Erythroblast (primary cell): Measurements from ENCODE around the gene NKAIN1.

ENCODE experiments used
- DNase-seq, 2 experiments: peaks; one replicate each; lab custom pipeline; 2025; lab: John Stamatoyannopoulos, UW
- GATA1 ChIP-seq: IDR thresholded peaks from 2 replicates; pipeline ENCODE4 v1.6.1; 2011; ENCODE audit warnings: low read depth, mild to moderate bottlenecking, control low read depth, low read length, moderate library complexity
- POLR2A ChIP-seq: IDR thresholded peaks from 2 replicates; pipeline ENCODE4 v1.6.1; 2011; ENCODE audit warnings: mild to moderate bottlenecking, low read length

Gene NKAIN1

GRCh38 chr1:31244326-31244725 is 4.6 kb upstream of the NKAIN1 start:
- no peak for DNase-seq
- TF ChIP-seq GATA1 = no peak
- no peak for TF ChIP-seq POLR2A

DNA sequence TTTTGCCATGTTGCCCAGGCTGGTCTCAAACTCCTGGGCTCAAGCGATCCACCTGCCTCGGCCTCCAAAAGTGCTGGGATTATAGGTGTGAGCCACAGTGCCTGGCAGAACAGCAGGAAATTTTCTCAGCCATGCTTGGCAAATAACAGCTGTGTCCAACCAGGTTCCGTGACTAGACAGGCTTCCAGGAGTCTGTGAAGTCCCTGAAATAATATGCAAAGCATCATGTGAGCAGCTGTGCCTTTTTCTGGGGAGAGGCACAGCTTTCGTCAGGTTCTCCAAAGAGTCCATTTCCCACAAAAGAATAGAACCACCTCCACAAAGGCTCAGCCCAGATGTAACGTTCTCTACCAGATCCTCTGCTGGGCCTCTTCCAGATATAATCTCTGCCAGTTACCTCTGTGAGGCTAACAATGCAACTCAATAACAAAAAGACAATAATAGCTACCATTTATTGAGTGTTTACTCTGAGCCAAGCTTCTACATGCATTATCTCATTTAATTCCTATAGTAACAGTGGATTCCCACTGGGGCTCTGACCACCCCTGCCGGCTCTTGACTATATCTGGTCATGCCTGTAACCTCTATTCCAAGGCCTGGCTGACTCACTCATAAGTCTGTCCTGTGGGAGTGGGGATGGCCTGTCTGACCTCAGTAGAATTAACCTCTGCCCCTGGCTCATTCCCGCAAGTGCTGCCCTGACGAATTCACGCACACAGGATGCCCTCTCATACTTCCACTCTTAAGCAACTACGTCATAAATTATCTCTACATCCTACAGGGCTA is 4.0 kb upstream of the NKAIN1 start:
- no peak for DNase-seq
- no peak for TF ChIP-seq GATA1
- TF ChIP-seq POLR2A = no peak

DNA sequence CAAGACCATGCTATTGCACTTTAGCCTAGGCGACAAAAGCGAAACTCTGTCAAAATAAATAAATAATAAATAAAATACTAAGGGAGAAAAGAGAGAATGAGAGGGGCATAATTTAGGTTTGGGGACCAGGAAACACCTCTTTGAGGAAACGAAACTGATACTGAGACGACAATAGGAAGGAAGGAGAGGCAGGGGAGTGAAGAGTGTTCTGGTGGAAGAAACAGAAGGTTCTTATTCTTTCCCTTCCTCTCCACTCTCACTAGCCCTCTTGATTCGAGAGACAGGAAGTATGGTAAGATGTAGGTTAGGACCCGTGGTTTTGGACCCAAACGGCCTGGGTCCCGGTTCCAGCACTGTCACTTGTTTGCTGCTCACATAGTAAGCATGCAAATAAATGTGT is 1.6 kb upstream of the NKAIN1 start:
- DNase-seq = no peak
- TF ChIP-seq GATA1 = no peak
- TF ChIP-seq POLR2A = no peak

DNA sequence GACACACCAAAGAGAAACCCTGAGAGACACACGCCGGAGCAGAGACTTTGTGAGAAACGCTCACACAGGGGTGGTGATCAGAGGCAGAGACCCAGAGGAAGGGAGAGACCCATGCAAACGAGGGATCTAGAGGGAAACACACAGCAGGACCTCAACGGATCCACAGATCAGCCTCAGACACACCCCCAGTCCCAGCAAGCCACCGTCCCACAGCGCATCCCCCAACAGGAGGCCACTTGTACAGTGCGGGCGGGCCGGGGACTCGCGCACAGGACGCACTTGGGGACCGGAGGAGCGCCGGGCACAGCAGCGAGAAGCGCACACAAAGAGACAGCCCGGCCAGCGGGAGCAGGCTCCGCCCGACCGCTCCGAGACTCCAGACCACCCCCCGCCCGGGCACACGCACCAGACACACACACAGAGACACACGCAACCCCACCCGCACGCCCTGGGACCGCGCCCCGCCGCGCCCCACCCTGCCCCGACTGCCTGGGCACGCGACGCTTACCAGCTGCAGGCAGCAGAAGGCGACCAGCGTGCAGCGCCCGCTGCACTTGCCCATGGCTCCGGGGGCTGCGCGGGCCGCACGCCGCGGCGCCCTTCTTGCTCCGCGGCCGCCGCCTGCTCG is 587 bp downstream of the NKAIN1 start:
- peak; percentile 13 to 19 for DNase-seq

GRCh38 chr1:31238612-31238985 is 1.1 kb downstream of the NKAIN1 start:
- TF ChIP-seq GATA1 = no peak
- TF ChIP-seq POLR2A = no peak
- DNase-seq = no peak

More for the DNA sequence above, 587 bp downstream of the NKAIN1 start:
- TF ChIP-seq POLR2A = no peak
- no peak for TF ChIP-seq GATA1

GRCh38 chr1:31234870-31235269 is 4.8 kb downstream of the NKAIN1 start:
- no peak for TF ChIP-seq GATA1
- no peak for TF ChIP-seq POLR2A
- no peak for DNase-seq

- no peak for DNase-seq
- no peak for TF ChIP-seq GATA1
- no peak for TF ChIP-seq POLR2A
Measured at GRCh38 chr1:31234123-31234708, 5.5 kb downstream of the NKAIN1 start.

GRCh38 chr1:31232689-31233088 is 7.0 kb downstream of the NKAIN1 start:
- TF ChIP-seq GATA1 (no peak), POLR2A (no peak)
- DNase-seq = no peak

DNA sequence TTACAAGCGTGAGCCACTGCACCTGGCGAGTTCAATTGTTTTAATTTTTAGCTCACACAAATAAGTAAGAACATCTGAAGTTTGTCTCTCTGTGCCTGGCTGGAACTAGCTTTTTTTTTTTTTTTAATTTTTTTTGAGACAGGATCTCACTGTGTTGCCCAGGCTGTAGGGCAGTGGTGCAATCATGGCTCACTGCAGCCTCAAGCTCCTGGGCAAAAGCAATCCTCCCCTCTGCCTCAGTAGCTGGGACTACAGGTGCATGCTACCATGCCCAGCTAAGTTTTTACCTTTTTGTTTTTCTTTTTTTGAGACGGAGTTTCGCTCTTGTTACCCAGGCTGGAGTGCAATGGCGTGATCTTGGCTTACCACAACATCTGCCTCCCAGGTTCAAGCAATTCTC is 7.9 kb downstream of the NKAIN1 start:
- no peak for TF ChIP-seq POLR2A
- no peak for TF ChIP-seq GATA1
- no peak for DNase-seq

DNA sequence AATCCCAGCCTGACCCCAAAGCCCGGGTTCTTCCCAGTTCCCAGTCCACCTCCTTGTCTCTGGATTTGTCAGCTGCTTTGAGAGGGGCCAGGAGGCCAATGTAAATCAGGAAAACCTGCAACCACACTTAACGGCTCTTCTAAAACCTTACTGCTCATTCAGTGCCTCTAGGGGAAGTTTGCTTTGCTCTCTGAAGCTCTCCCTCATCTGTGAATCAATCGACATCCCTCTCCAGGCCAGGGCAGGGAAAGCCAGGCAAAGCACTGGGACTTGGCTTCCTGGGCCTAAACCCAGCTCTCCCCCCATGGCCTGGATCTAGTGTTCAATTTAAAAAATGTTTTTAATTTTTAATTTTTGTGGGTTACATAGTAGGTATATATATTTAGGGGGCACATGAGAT is 9.3 kb downstream of the NKAIN1 start:
- DNase-seq = no peak
- no peak for TF ChIP-seq GATA1
- TF ChIP-seq POLR2A = no peak

GRCh38 chr1:31228986-31229385 is 10.7 kb downstream of the NKAIN1 start:
- TF ChIP-seq POLR2A (no peak), GATA1 (no peak)
- no peak for DNase-seq

- TF ChIP-seq GATA1 (no peak), POLR2A (no peak)
- DNase-seq = no peak
Measured at GRCh38 chr1:31227891-31228568, 11.7 kb downstream of the NKAIN1 start.

- DNase-seq = no peak
- no peak for TF ChIP-seq GATA1
- no peak for TF ChIP-seq POLR2A
Measured at GRCh38 chr1:31224068-31224467, 15.6 kb downstream of the NKAIN1 start.

GRCh38 chr1:31222176-31222575 is 17.5 kb downstream of the NKAIN1 start:
- TF ChIP-seq GATA1 (no peak), POLR2A (no peak)
- no peak for DNase-seq
